A549 (cell line): ENCODE measurements around the gene TRAPPC2. TPM values are rescaled to one million over a fixed set of nuclear protein-coding genes. Genes with fewer than 3 reads are reported as not detected.
"Not testable (repeated sequence)": the region's sequence is repeated elsewhere in the genome, so short reads cannot be mapped to it uniquely, and the experiment has no call there.

Experiments
- ATAC-seq, 2 experiments: fragments of 200-7000 bp in 1 of 2; fragments of >200 bp in 1 of 2; cut with Nextera tagmentation in 1 of 2; cut with Tn5 transposase in 1 of 2; 3 replicates each; pipeline versions ENCODE4 v1.8.0 to v1.9.1; 2018 to 2020; ENCODE audit warnings: mild to moderate bottlenecking in 1 of 2, moderate library complexity in 1 of 2
- CTCF ChIA-PET: fragments of 300-600 bp; sonication (Branson Sonifier 250); formaldehyde crosslinking; extraction: SDS; loops from one replicate; lab custom pipeline; 2021; ENCODE audit warnings: antibody characterized with exemption, inconsistent platforms; lab: Yijun Ruan, JAX
- POLR2A ChIA-PET: fragments of 350-600 bp; formaldehyde crosslinking; extraction: SDS; loops from one replicate; lab custom pipeline; 2021; ENCODE audit warnings: antibody characterized with exemption, inconsistent platforms; lab: Yijun Ruan, JAX
- DNase-seq, 2 experiments: peaks; one replicate each; pipeline versions ENCODE4 v3.0.0 to v3.0.0-alpha.2; 2011 to 2016; ENCODE audit warnings: low read depth in 1 of 2, low spot score in 1 of 2
- FAIRE-seq: peaks from 2 replicates; lab custom pipeline; 2011; peaks lifted over from hg19 to GRCh38; lab: Jason Lieb, UNC
- H3K27ac ChIP-seq, 2 experiments: fragments of >200 bp; sonication (Bioruptor Twin); formaldehyde crosslinking; 3 replicates each; pipeline ENCODE4 v1.5.1; 2016 to 2017
- H3K4me1 ChIP-seq: fragments of >200 bp; sonication (Bioruptor Twin); formaldehyde crosslinking; 3 replicates; pipeline ENCODE4 v1.6.1; 2016
- H3K4me2 ChIP-seq: fragments of >200 bp; sonication (Bioruptor Twin); formaldehyde crosslinking; 3 replicates; pipeline ENCODE4 v1.6.1; 2016
- H3K4me3 ChIP-seq: fragments of >200 bp; sonication (Bioruptor Twin); formaldehyde crosslinking; 3 replicates; pipeline ENCODE4 v1.5.1; 2016
- H3K9me3 ChIP-seq: fragments of >200 bp; sonication (Bioruptor Twin); formaldehyde crosslinking; 3 replicates; pipeline ENCODE4 v1.6.1; 2016
- BCL3 ChIP-seq: fragments of >200 bp; sonication (Bioruptor Twin); formaldehyde crosslinking; IDR thresholded peaks from 3 replicates; pipeline ENCODE4 v1.6.1; 2016
- BHLHE40 ChIP-seq: IDR thresholded peaks from 2 replicates; pipeline ENCODE4 v1.6.1; 2012; ENCODE audit warnings: low read depth, low read length, inconsistent platforms
- CBX2 ChIP-seq: fragments of 200-600 bp; sonication (generic); IDR thresholded peaks from 2 replicates; pipeline ENCODE4 v1.6.1; 2016; ENCODE audit warnings: low read depth, mild to moderate bottlenecking, borderline replicate concordance
- CBX8 ChIP-seq: fragments of 200-600 bp; sonication (generic); IDR thresholded peaks from 2 replicates; pipeline ENCODE4 v1.6.1; 2016
- CEBPB ChIP-seq, 2 experiments: fragments of >200 bp in 1 of 2; sonication (Bioruptor Twin) in 1 of 2; formaldehyde crosslinking in 1 of 2; IDR thresholded peaks; 2 replicates each; pipeline ENCODE4 v1.6.1; 2012 to 2016
- CHD4 ChIP-seq: fragments of 200-600 bp; sonication (generic); IDR thresholded peaks from 2 replicates; pipeline ENCODE4 v1.6.1; 2016; ENCODE audit warnings: antibody characterized with exemption, mild to moderate bottlenecking, borderline replicate concordance
- EHMT2 ChIP-seq: fragments of 200-600 bp; sonication (generic); IDR thresholded peaks from 2 replicates; pipeline ENCODE4 v1.6.1; 2016; ENCODE audit warnings: antibody characterized with exemption, low read depth, mild to moderate bottlenecking, moderate library complexity
- FOSB ChIP-seq: fragments of 250-450 bp; sonication (Bioruptor Pico); IDR thresholded peaks from 2 replicates; pipeline ENCODE4 v1.5.0; 2020; ENCODE audit warnings: mild to moderate bottlenecking, moderate library complexity
- HDAC2 ChIP-seq: fragments of 200-600 bp; sonication (generic); IDR thresholded peaks from 2 replicates; pipeline ENCODE4 v1.6.1; 2016
- HEYL ChIP-seq: fragments of 250-450 bp; sonication (Bioruptor Pico); IDR thresholded peaks from 2 replicates; pipeline ENCODE4 v1.8.0; 2021; ENCODE audit warnings: mild to moderate bottlenecking, moderate library complexity
- HOXB13 ChIP-seq: fragments of 250-450 bp; sonication (Bioruptor Pico); IDR thresholded peaks from 2 replicates; pipeline ENCODE4 v1.5.0; 2020; ENCODE audit warnings: low read depth, mild to moderate bottlenecking, moderate library complexity
- HOXB5 ChIP-seq: fragments of 250-450 bp; sonication (Bioruptor Pico); IDR thresholded peaks from 2 replicates; pipeline ENCODE4 v1.5.0; 2020; ENCODE audit warnings: mild to moderate bottlenecking, moderate library complexity
- JUN ChIP-seq, 2 experiments: fragments of >200 bp; sonication (Bioruptor Twin); formaldehyde crosslinking; IDR thresholded peaks; 2 replicates in 1 of 2; 3 replicates in 1 of 2; pipeline ENCODE4 v1.6.1; 2016 to 2017
- JUNB ChIP-seq: fragments of >200 bp; sonication (Bioruptor Twin); formaldehyde crosslinking; IDR thresholded peaks from 2 replicates; pipeline ENCODE4 v1.6.1; 2016
- KDM5A ChIP-seq: fragments of 200-600 bp; sonication (generic); IDR thresholded peaks from 2 replicates; pipeline ENCODE4 v1.6.1; 2016; ENCODE audit warnings: antibody characterized with exemption, mild to moderate bottlenecking
- MAFK ChIP-seq: fragments of 450-650 bp; IDR thresholded peaks from 2 replicates; pipeline ENCODE4 v1.6.1; 2014; ENCODE audit not compliant: partially characterized antibody
- MAX ChIP-seq: IDR thresholded peaks from 2 replicates; pipeline ENCODE4 v1.6.1; 2012
- NR3C1 ChIP-seq: fragments of >200 bp; sonication (Bioruptor Twin); formaldehyde crosslinking; IDR thresholded peaks from 3 replicates; pipeline ENCODE4 v1.6.1; 2017
- PBX3 ChIP-seq: IDR thresholded peaks from 2 replicates; pipeline ENCODE4 v1.6.1; 2012
- PHF8 ChIP-seq: fragments of 200-600 bp; sonication (generic); IDR thresholded peaks from 2 replicates; pipeline ENCODE4 v1.6.1; 2016; ENCODE audit warnings: low read depth, mild to moderate bottlenecking, antibody characterized with exemption, moderate library complexity, borderline replicate concordance
- POLR2AphosphoS2 ChIP-seq: conservative IDR thresholded peaks from 2 replicates; pipeline ENCODE4 v1.6.1; 2012; ENCODE audit warnings: low read length, improper control_type of control experiment, inconsistent platforms
- RCOR1 ChIP-seq: fragments of 150-350 bp; IDR thresholded peaks from 2 replicates; pipeline ENCODE4 v1.6.1; 2014; ENCODE audit warnings: antibody characterized with exemption, low read length, low read depth
- RFX5 ChIP-seq: fragments of 450-650 bp; IDR thresholded peaks from 2 replicates; pipeline ENCODE4 v1.7.1; 2014; ENCODE audit warnings: antibody characterized with exemption, mild to moderate bottlenecking, moderate library complexity
- SMC3 ChIP-seq: fragments of >200 bp; sonication (Bioruptor Twin); formaldehyde crosslinking; IDR thresholded peaks from 3 replicates; pipeline ENCODE4 v1.6.1; 2018; ENCODE audit warnings: inconsistent platforms
- TP53 ChIP-seq: fragments of 250-450 bp; sonication (Bioruptor Pico); IDR thresholded peaks from 2 replicates; pipeline ENCODE4 v1.5.0; 2021; ENCODE audit warnings: mild to moderate bottlenecking, moderate library complexity
- WGBS: methylation state at CpG from one replicate; pipeline ENCODE4 v1.1.6; 2017; ENCODE audit errors: missing lambda C conversion rate; 5-methylcytosine and 5-hydroxymethylcytosine counted together
- polyA plus RNA-seq, 4 experiments: library from polyadenylated mRNA; depleted of rRNA in 3 of 4; stranded (reverse); fragments of >200 nt; fragmentation: RNase III in 1 of 4; extraction: RNeasy Plus Mini Kit Qiagen cat#74134 plus additional on column Dnase treatment in 1 of 4; gene quantifications; 2 replicates in 3 of 4; 3 replicates in 1 of 4; pipeline ENCODE4 v1.2.3, GENCODE V29; 2011 to 2017

Gene TRAPPC2
- polyA plus RNA-seq, 2 of the 4 experiments (the other 2 are of a cell fraction), result 11.6 TPM

- DNase-seq, result no peak
- ChIA-PET CTCF (no interaction called here), POLR2A (interaction anchor here (0.7 kb wide), 1 partner anchor 348 kb away, joined by 4 read pairs; no protein-coding TSS in a partner anchor)
- Histone ChIP-seq H3K9me3 (no peaks in the 10 kb centered on the region), H3K27ac (no peak overlapping the region), H3K4me3 (no peak overlapping the region), H3K4me2 (no peak overlapping the region), H3K4me1 (peaks cover 18% of the 10 kb centered on the region)
- WGBS, result 72% methylated on average over 7 of the region's 7 CpGs
- ATAC-seq, result no peak
- TF ChIP-seq CEBPB (IDR thresholded peaks at IDR 0.05) (no peak), CBX8 (no peak), HEYL (CRISPR knock-in tag) (no peak), BCL3 (no peak), HOXB5 (CRISPR knock-in tag) (no peak)
- FAIRE-seq, result no peak
Measured at GRCh38 chrX:13681595-13681994, 52.8 kb downstream of the TRAPPC2 start.

- H3K4me3 ChIP-seq, ATAC-seq, H3K4me1 ChIP-seq, POLR2A ChIA-PET, FAIRE-seq, H3K4me2 ChIP-seq, H3K27ac ChIP-seq, DNase-seq, CTCF ChIA-PET, H3K9me3 ChIP-seq: not testable (repeated sequence)
- WGBS, result 72% methylated on average over 4 of the region's 4 CpGs
Measured at GRCh38 chrX:13679700-13680099, 54.7 kb downstream of the TRAPPC2 start.

- no peak overlapping the region for H3K27ac ChIP-seq
- TF ChIP-seq KDM5A, result no peak
- no peak for TF ChIP-seq HDAC2
- TF ChIP-seq TP53, result no peak
- TF ChIP-seq JUN (IDR thresholded peaks at IDR 0.05), result no peak
- TF ChIP-seq HOXB5 (CRISPR knock-in tag), result no peak
- no peak for TF ChIP-seq CBX2
- no peak for TF ChIP-seq NR3C1
- no peak for TF ChIP-seq JUNB
- no peak for TF ChIP-seq MAFK
- TF ChIP-seq RCOR1, result no peak
- no peak for TF ChIP-seq EHMT2
- no peak for TF ChIP-seq PBX3
- TF ChIP-seq MAX, result no peak
- FAIRE-seq, result no peak
- CTCF ChIA-PET, result no interaction called here
- no peak overlapping the region for H3K4me3 ChIP-seq
- no peak for ATAC-seq
- POLR2A ChIA-PET, result no interaction called here
- H3K9me3 ChIP-seq, result no peaks in the 10 kb centered on the region
- H3K4me1 ChIP-seq, result no peaks in the 10 kb centered on the region
- DNase-seq, result no peak
- H3K4me2 ChIP-seq, result no peak overlapping the region
Measured at GRCh38 chrX:13676885-13677284, 57.5 kb downstream of the TRAPPC2 start.

- POLR2A ChIA-PET, result no interaction called here
- Histone ChIP-seq H3K4me3 (no peak overlapping the region), H3K4me1 (peaks cover 11% of the 10 kb centered on the region), H3K27ac (no peak overlapping the region), H3K4me2 (no peak overlapping the region), H3K9me3 (no peaks in the 10 kb centered on the region)
- FAIRE-seq, result no peak
- DNase-seq, result no peak
- CTCF ChIA-PET, result interaction anchor here (0.8 to 1.0 kb wide), 2 partner anchors 47 to 77 kb away, joined by 3 read pairs; no protein-coding TSS in a partner anchor
- TF ChIP-seq MAFK, result no peak
- TF ChIP-seq JUN (IDR thresholded peaks at IDR 0.05), result no peak
- TF ChIP-seq EHMT2, result no peak
- no peak for TF ChIP-seq SMC3
- TF ChIP-seq RFX5, result no peak
- no peak for TF ChIP-seq FOSB (CRISPR knock-in tag)
- TF ChIP-seq CHD4, result no peak
- no peak for TF ChIP-seq HOXB13 (CRISPR knock-in tag)
- TF ChIP-seq BHLHE40, result no peak
- TF ChIP-seq POLR2AphosphoS2, result no peak
- TF ChIP-seq PHF8, result no peak
- no peak for ATAC-seq
Measured at GRCh38 chrX:13673016-13673415, 61.4 kb downstream of the TRAPPC2 start.
